ENCODE measurements around the gene SYP. TPM values are rescaled to one million over a fixed set of nuclear protein-coding genes. Genes with fewer than 3 reads are reported as not detected.

The SYP gene
- total and polyA plus RNA-seq, 2 experiments from 2014 or later = 0.45 to 1.3 TPM

DNA sequence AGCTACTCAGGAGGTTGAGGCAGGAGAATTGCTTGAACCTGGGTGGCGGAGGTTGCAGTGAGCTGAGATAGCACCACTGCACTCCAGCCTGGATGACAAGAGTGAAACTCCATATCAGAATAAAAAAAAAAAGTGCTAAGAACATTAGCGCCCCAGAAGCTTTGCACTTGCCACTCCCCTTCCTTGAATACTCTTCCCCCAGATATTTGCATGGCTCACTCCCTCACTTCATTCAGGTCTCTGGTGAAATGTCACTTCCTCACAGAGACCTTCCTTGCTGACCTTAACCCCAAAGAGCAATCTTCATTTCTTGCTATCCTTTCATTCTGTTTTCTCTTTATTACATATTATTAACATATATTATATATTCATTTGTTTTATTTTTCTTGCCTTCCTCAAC lies 21.9 kb upstream of the SYP start:
- DNase-seq (ENCODE audit: low read depth in 1 of 2, low spot score in 1 of 2) = no peak
- H3K4me3 ChIP-seq = no peak overlapping the region
- H3K4me1 ChIP-seq (ENCODE audit: low read depth) = no peaks in the 10 kb centered on the region
- no peaks in the 10 kb centered on the region for H3K36me3 ChIP-seq
- no peak overlapping the region for H3K27ac ChIP-seq
- TF ChIP-seq, protein P1, sequence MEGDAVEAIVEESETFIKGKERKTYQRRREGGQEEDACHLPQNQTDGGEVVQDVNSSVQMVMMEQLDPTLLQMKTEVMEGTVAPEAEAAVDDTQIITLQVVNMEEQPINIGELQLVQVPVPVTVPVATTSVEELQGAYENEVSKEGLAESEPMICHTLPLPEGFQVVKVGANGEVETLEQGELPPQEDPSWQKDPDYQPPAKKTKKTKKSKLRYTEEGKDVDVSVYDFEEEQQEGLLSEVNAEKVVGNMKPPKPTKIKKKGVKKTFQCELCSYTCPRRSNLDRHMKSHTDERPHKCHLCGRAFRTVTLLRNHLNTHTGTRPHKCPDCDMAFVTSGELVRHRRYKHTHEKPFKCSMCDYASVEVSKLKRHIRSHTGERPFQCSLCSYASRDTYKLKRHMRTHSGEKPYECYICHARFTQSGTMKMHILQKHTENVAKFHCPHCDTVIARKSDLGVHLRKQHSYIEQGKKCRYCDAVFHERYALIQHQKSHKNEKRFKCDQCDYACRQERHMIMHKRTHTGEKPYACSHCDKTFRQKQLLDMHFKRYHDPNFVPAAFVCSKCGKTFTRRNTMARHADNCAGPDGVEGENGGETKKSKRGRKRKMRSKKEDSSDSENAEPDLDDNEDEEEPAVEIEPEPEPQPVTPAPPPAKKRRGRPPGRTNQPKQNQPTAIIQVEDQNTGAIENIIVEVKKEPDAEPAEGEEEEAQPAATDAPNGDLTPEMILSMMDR (IDR thresholded peaks at IDR 0.05; ENCODE audit: low read depth, low read length) = no peak
- H3K27me3 ChIP-seq = no peaks in the 10 kb centered on the region
- no peaks in the 10 kb centered on the region for H3K9me3 ChIP-seq (ENCODE audit: low read depth)

DNA sequence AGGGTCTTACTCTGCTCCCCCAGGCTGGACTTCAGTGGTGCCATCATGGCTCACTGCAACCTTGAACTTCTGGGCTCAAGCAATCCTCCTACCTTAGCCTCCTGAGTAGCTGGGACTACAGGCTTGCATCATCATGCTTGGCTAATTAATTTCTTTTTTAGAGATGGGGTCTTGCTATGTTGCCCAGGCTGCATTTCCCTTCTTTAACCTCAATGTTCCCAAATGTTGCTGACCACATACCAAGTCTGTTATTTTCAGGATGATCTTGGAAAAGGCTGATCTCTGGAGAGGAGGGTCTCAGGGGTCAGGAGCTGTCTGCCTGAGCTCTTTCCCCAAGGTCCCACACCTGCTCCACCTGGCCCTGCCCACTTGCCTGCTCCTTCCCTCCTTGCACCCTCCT lies 20.1 kb upstream of the SYP start:
- H3K4me3 ChIP-seq = no peak overlapping the region
- no peaks in the 10 kb centered on the region for H3K27me3 ChIP-seq
- no peaks in the 10 kb centered on the region for H3K4me1 ChIP-seq (ENCODE audit: low read depth)
- DNase-seq (ENCODE audit: low read depth in 1 of 2, low spot score in 1 of 2) = no peak
- H3K27ac ChIP-seq = no peak overlapping the region
- H3K36me3 ChIP-seq = no peaks in the 10 kb centered on the region
- TF ChIP-seq, protein P1 (IDR thresholded peaks at IDR 0.05; ENCODE audit: low read depth, low read length) = no peak
- no peaks in the 10 kb centered on the region for H3K9me3 ChIP-seq (ENCODE audit: low read depth)

DNA sequence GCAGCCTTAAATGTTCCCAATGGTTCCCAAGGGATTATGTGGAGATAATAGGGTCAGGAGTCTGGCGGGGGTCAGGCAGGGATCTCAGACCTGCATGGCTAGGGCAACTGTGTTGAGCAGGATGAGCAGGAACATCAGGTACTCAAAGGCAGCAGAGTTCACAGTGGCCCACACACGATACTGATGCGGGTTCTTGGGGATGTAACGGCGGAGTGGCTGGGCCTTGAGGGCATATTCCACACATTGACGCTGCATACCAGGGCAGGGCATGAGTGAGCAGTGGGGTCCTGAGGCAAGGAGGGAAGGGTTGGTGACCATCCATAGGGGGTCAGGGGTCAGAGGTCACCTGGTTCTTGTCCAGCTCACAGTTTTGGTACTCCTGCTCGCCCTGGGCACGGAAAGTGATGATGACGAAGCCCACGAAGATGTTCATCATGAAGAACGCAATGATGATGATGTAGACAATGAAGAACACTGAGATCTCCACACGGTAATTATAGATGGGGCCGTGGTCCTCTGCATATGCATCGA lies 15.1 kb upstream of the SYP start:
- no peaks in the 10 kb centered on the region for H3K36me3 ChIP-seq
- H3K4me1 ChIP-seq (ENCODE audit: low read depth) = no peaks in the 10 kb centered on the region
- H3K27ac ChIP-seq = no peak overlapping the region
- no peaks in the 10 kb centered on the region for H3K27me3 ChIP-seq
- no peak overlapping the region for H3K4me3 ChIP-seq
- TF ChIP-seq, protein P1 (IDR thresholded peaks at IDR 0.05; ENCODE audit: low read depth, low read length) = no peak
- no peak for DNase-seq (ENCODE audit: low read depth in 1 of 2, low spot score in 1 of 2)
- no peaks in the 10 kb centered on the region for H3K9me3 ChIP-seq (ENCODE audit: low read depth)

DNA sequence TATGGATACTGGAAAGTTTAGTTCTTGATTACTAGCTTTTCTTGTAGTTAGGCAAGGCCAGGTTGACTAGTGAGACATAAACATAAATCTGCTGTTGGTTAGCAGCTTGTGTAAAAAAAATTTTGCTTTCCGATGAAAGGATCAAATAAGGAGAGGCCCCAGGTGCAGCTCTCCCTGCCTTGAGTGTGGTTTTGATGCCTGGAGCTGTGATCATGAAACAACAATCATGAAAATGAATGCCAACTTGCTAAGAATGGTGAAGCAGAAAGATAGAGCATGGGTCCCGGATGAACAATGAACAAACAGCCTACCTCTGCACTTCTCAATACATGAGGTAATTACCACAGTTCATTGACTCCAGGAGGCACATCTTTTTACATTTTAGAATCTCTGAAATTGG lies 14.4 kb upstream of the SYP start:
- Histone ChIP-seq H3K4me3 (no peak overlapping the region), H3K27ac (no peak overlapping the region), H3K4me1 (ENCODE audit: low read depth) (no peaks in the 10 kb centered on the region), H3K36me3 (no peaks in the 10 kb centered on the region), H3K27me3 (no peaks in the 10 kb centered on the region), H3K9me3 (ENCODE audit: low read depth) (no peaks in the 10 kb centered on the region)
- DNase-seq (ENCODE audit: low read depth in 1 of 2, low spot score in 1 of 2) = no peak
- TF ChIP-seq, protein P1 (IDR thresholded peaks at IDR 0.05; ENCODE audit: low read depth, low read length) = no peak

DNA sequence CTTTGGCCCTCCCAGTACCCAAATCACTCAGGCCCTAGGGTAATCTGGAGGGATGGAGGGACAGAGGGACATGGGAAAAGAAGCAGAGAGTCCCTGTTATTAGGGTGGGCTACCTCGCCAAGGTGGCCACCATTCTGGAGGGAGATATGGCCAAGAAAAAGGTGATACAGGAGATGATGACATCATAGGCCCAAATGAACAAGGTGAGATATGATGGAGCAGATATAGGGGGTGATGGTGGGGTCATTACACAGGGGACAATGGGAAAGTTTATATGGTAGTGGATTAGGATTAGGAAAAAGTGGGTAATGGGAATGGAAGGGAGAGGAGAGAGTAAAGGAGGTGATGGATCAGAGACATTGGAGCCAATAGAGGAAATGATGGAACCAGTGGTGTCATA lies 12.9 kb upstream of the SYP start:
- Histone ChIP-seq H3K27ac (no peak overlapping the region), H3K4me1 (ENCODE audit: low read depth) (no peaks in the 10 kb centered on the region), H3K4me3 (no peak overlapping the region), H3K36me3 (no peaks in the 10 kb centered on the region), H3K9me3 (ENCODE audit: low read depth) (no peaks in the 10 kb centered on the region), H3K27me3 (no peaks in the 10 kb centered on the region)
- TF ChIP-seq, protein P1 (IDR thresholded peaks at IDR 0.05; ENCODE audit: low read depth, low read length) = no peak
- no peak for DNase-seq (ENCODE audit: low read depth in 1 of 2, low spot score in 1 of 2)

DNA sequence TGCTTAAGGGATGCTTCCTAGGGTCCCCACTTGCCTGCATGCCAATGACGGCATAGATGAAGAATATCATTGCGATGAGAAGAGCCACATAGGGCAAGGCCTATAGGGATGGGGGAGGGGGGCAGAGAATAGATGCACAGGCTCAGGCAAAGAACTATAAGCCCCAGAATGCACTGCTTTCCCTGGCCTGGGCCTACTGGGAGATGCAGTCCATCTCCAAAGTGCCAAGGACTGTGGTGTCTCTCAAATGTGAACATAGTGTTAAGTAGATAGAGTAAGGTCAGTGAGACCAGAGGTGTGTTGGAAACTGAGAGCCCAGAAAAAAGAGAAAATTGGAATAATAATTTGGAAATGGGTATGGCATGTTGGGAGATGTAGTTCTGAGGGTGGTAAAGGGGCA lies 12.2 kb upstream of the SYP start:
- Histone ChIP-seq H3K27me3 (no peaks in the 10 kb centered on the region), H3K9me3 (ENCODE audit: low read depth) (no peaks in the 10 kb centered on the region), H3K27ac (no peak overlapping the region), H3K36me3 (no peaks in the 10 kb centered on the region), H3K4me3 (no peak overlapping the region), H3K4me1 (ENCODE audit: low read depth) (no peaks in the 10 kb centered on the region)
- no peak for DNase-seq (ENCODE audit: low read depth in 1 of 2, low spot score in 1 of 2)
- TF ChIP-seq, protein P1 (IDR thresholded peaks at IDR 0.05; ENCODE audit: low read depth, low read length) = no peak
